Endothelial cell of umbilical vein (primary cell): ENCODE results near the gene TTLL11. TPM values are rescaled to one million over a fixed set of nuclear protein-coding genes. Genes with fewer than 3 reads are reported as not detected.

ENCODE experiments used
- BruUV-seq: library from RNA; stranded (reverse); fragments of 400-500 nt; replicated peaks from 2 replicates; lab custom pipeline; 2021; lab: Mats Ljungman, UMichigan
- CTCF ChIA-PET: fragments of 300-600, 350-600 bp; sonication (Branson Sonifier 250); formaldehyde crosslinking; loops from one replicate; lab custom pipeline; 2021; ENCODE audit warnings: antibody characterized with exemption, inconsistent platforms; lab: Charles Lee
- POLR2A ChIA-PET: fragments of 300-600, 350-600 bp; sonication (Branson Sonifier 250); formaldehyde crosslinking; loops from one replicate; lab custom pipeline; 2021; ENCODE audit warnings: antibody characterized with exemption, inconsistent platforms; lab: Charles Lee
- DNase-seq: peaks from one replicate; pipeline ENCODE4 v3.0.0-alpha.2; 2011; ENCODE audit warnings: low read depth, low spot score
- FAIRE-seq: peaks from 2 replicates; lab custom pipeline; 2011; peaks lifted over from hg19 to GRCh38; lab: Jason Lieb, UNC
- H2AFZ ChIP-seq: 2 replicates; pipeline ENCODE4 v1.6.0; 2012; ENCODE audit warnings: low read depth, low read length, control low read depth, inconsistent platforms
- H3K27ac ChIP-seq: 2 replicates; pipeline ENCODE4 v1.5.1; 2011; ENCODE audit warnings: low read depth, mild to moderate bottlenecking, control low read depth, low read length, moderate library complexity; ENCODE audit not compliant: insufficient read depth
- H3K27me3 ChIP-seq, 2 experiments: 2 replicates each; pipeline versions ENCODE4 v1.6.0 to v1.6.1; 2011; ENCODE audit warnings: low read length in 2 of 2, mixed read lengths in 1 of 2; ENCODE audit not compliant: control insufficient read depth in 2 of 2, insufficient read depth in 2 of 2
- H3K36me3 ChIP-seq, 2 experiments: 2 replicates in 1 of 2; 3 replicates in 1 of 2; pipeline ENCODE4 v1.5.1; 2011; ENCODE audit warnings: low read length in 2 of 2, mild to moderate bottlenecking in 1 of 2, moderate library complexity in 1 of 2; ENCODE audit not compliant: control insufficient read depth in 2 of 2, insufficient read depth in 2 of 2; ENCODE audit errors: extremely low read depth in 1 of 2
- H3K4me1 ChIP-seq: 3 replicates; pipeline ENCODE4 v1.5.1; 2011; ENCODE audit warnings: mild to moderate bottlenecking, low read length; ENCODE audit not compliant: control insufficient read depth, insufficient read depth; ENCODE audit errors: extremely low read depth
- H3K4me2 ChIP-seq: 2 replicates; pipeline ENCODE4 v1.6.1; 2011; ENCODE audit warnings: low read length, control low read depth, mixed read lengths; ENCODE audit not compliant: insufficient read depth
- H3K4me3 ChIP-seq, 3 experiments: fragments of 200-600 bp in 1 of 3; sonication (generic), shearing (Covaris generic) in 1 of 3; replicated peaks in 1 of 3; 2 replicates each; pipeline ENCODE4 v1.5.1; 2011 to 2016; ENCODE audit warnings: control low read depth in 3 of 3, low read length in 3 of 3, mild to moderate bottlenecking in 2 of 3, inconsistent platforms in 1 of 3, low read depth in 1 of 3, moderate library complexity in 1 of 3; ENCODE audit not compliant: insufficient read depth in 1 of 3
- H3K79me2 ChIP-seq: 2 replicates; pipeline ENCODE4 v1.6.0; 2012; ENCODE audit warnings: low read length, inconsistent platforms; ENCODE audit not compliant: control insufficient read depth, insufficient read depth
- H3K9ac ChIP-seq: replicated peaks from 2 replicates; pipeline ENCODE3; 2011; ENCODE audit warnings: low read length, control low read depth; ENCODE audit not compliant: insufficient read depth; ENCODE audit errors: extremely low read depth
- H3K9me1 ChIP-seq: replicated peaks from 3 replicates; pipeline ENCODE4 v1.6.0; 2011; ENCODE audit warnings: mild to moderate bottlenecking, low read length; ENCODE audit not compliant: control insufficient read depth, insufficient read depth; ENCODE audit errors: extremely low read depth
- H3K9me3 ChIP-seq: replicated peaks from 2 replicates; pipeline ENCODE4 v1.5.1; 2012; ENCODE audit warnings: low read length, inconsistent platforms; ENCODE audit not compliant: control insufficient read depth, insufficient read depth
- H4K20me1 ChIP-seq: replicated peaks from 2 replicates; pipeline ENCODE3; 2011; ENCODE audit warnings: mild to moderate bottlenecking, low read length; ENCODE audit not compliant: control insufficient read depth, insufficient read depth; ENCODE audit errors: extremely low read depth
- EZH2 ChIP-seq: IDR thresholded peaks from 2 replicates; pipeline ENCODE4 v1.6.1; 2012; ENCODE audit warnings: borderline replicate concordance, low read depth, mild to moderate bottlenecking, moderate library complexity, low read length, inconsistent platforms; ENCODE audit not compliant: severe bottlenecking
- FOS ChIP-seq: IDR thresholded peaks from 2 replicates; pipeline ENCODE4 v1.6.1; 2011; ENCODE audit warnings: mild to moderate bottlenecking, low read length, moderate library complexity, borderline replicate concordance; ENCODE audit not compliant: insufficient read depth
- GATA2 ChIP-seq: IDR thresholded peaks from 2 replicates; pipeline ENCODE4 v1.7.0; 2011; ENCODE audit warnings: low read depth, mild to moderate bottlenecking, moderate library complexity, mixed read lengths, low read length; ENCODE audit not compliant: insufficient read length, insufficient read depth
- JUN ChIP-seq: IDR thresholded peaks from 2 replicates; pipeline ENCODE4 v1.6.1; 2011; ENCODE audit warnings: borderline replicate concordance, low read depth; ENCODE audit not compliant: insufficient read length, insufficient read depth
- MYC ChIP-seq: IDR thresholded peaks from one replicate; pipeline ENCODE4 v1.6.1; 2011; ENCODE audit warnings: mild to moderate bottlenecking, low read depth, low read length
- POLR2A ChIP-seq: IDR thresholded peaks from 2 replicates; pipeline ENCODE4 v1.6.1; 2012; ENCODE audit warnings: low read depth, mild to moderate bottlenecking, control low read depth, low read length
- POLR2AphosphoS5 ChIP-seq: IDR thresholded peaks from 2 replicates; pipeline ENCODE4 v1.6.1; 2012; ENCODE audit warnings: low read depth, mild to moderate bottlenecking, control low read depth, low read length, moderate library complexity; ENCODE audit not compliant: insufficient read depth
- dilution Hi-C: fragments of 300-500 bp; cut with MboI; formaldehyde crosslinking; loops from one replicate; pipeline ENCODE4 v1.15.0; 2019; ENCODE audit warnings: low sequenced_read_pairs; ENCODE audit not compliant: extremely low pct_ligation_motif_present
- intact Hi-C: fragments of 100-400 bp; cut with micrococcal nuclease; formaldehyde crosslinking; loops from one replicate; pipeline ENCODE4 v1.10.0; 2022
- polyA plus RNA-seq, 4 experiments: library from polyadenylated mRNA; depleted of rRNA in 3 of 4; stranded (reverse) in 3 of 4; unstranded in 1 of 4; fragments of >200 nt; gene quantifications; 2 replicates each; pipeline versions ENCODE4 v1.2.1 to v1.2.3, GENCODE V29; 2011 to 2012; ENCODE audit warnings: missing spikeins in 1 of 4
- total RNA-seq: library from RNA; stranded (reverse); gene quantifications from 2 replicates; pipeline ENCODE4 v1.2.3, GENCODE V29; 2021
- TF ChIP-seq, protein P1 (sequence below), 2 donors: IDR thresholded peaks; 1 replicate in 1 of 2; 2 replicates in 1 of 2; pipeline ENCODE4 v1.5.1; 2011; ENCODE audit warnings: low read length in 2 of 2, mild to moderate bottlenecking in 2 of 2, moderate library complexity in 2 of 2, control low read depth in 1 of 2, inconsistent platforms in 1 of 2, low read depth in 1 of 2; ENCODE audit not compliant: insufficient read depth in 1 of 2; ENCODE audit errors: extremely low read depth in 1 of 2
- TF ChIP-seq, protein P2 (sequence below): IDR thresholded peaks from 2 replicates; pipeline ENCODE4 v1.6.1; 2011; ENCODE audit not compliant: insufficient read depth, insufficient read length

Gene TTLL11
- total and polyA plus RNA-seq, 2 donors (not counting 3 experiments of a cell fraction or from before 2014, with no cell fraction given) = 4.9 to 5.1 TPM

DNA sequence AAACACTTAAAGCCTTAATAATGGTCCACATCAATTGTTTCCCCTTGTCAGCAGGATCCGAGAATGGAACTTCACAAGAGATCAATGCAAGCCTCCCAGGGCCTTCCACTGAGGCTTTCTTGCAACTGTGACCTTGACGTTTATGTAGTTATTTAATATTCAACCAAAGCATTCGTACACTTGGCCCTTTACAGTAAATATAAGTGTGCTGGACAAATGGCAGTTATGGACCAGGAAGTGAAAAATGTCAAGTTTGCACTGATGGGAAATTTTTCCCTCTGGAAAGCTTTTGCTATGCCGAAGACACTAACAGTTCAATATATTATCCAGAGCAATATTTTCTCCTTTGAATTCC lies 101.8 kb downstream of the TTLL11 start:
- CTCF ChIA-PET = interaction anchor here (1.1 to 3.8 kb wide), 9 partner anchors 10 to 445 kb away, joined by 3 to 21 read pairs (median 5); no protein-coding TSS in a partner anchor
- no TSS peak for BruUV-seq
- no peak overlapping the region for H2AFZ ChIP-seq
- H3K36me3 ChIP-seq = no peaks in the 10 kb centered on the region
- DNase-seq = no peak
- dilution Hi-C loops (no loop called here), intact Hi-C loops (no loop called here)
- no peaks in the 10 kb centered on the region for H3K9me1 ChIP-seq
- FAIRE-seq = no peak
- no peaks in the 10 kb centered on the region for H3K9me3 ChIP-seq
- H3K27ac ChIP-seq = no peak overlapping the region
- TF ChIP-seq, protein P1, sequence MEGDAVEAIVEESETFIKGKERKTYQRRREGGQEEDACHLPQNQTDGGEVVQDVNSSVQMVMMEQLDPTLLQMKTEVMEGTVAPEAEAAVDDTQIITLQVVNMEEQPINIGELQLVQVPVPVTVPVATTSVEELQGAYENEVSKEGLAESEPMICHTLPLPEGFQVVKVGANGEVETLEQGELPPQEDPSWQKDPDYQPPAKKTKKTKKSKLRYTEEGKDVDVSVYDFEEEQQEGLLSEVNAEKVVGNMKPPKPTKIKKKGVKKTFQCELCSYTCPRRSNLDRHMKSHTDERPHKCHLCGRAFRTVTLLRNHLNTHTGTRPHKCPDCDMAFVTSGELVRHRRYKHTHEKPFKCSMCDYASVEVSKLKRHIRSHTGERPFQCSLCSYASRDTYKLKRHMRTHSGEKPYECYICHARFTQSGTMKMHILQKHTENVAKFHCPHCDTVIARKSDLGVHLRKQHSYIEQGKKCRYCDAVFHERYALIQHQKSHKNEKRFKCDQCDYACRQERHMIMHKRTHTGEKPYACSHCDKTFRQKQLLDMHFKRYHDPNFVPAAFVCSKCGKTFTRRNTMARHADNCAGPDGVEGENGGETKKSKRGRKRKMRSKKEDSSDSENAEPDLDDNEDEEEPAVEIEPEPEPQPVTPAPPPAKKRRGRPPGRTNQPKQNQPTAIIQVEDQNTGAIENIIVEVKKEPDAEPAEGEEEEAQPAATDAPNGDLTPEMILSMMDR (IDR thresholded peaks at IDR 0.05; ENCODE audit: extremely low read depth in 1 of 2, insufficient read depth in 1 of 2, low read depth in 1 of 2, low read length in 2 of 2) = no peak
- TF ChIP-seq POLR2A (no peak), MYC (no peak), FOS (no peak), EZH2 (no peak), JUN (no peak), GATA2 (no peak), POLR2AphosphoS5 (no peak)
- TF ChIP-seq, protein P2, sequence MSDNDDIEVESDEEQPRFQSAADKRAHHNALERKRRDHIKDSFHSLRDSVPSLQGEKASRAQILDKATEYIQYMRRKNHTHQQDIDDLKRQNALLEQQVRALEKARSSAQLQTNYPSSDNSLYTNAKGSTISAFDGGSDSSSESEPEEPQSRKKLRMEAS = no peak
- no peak overlapping the region for H3K9ac ChIP-seq
- H3K4me2 ChIP-seq = no peak overlapping the region
- no peaks in the 10 kb centered on the region for H4K20me1 ChIP-seq
- H3K27me3 ChIP-seq = no peaks in the 10 kb centered on the region
- POLR2A ChIA-PET = no interaction called here
- H3K4me1 ChIP-seq = no peaks in the 10 kb centered on the region
- H3K4me3 ChIP-seq = no peak overlapping the region
- H3K79me2 ChIP-seq = no peaks in the 10 kb centered on the region
